Prostate gland (tissue), 2 donors: ENCODE results near the gene CCDC188. TPM values are rescaled to one million over a fixed set of nuclear protein-coding genes. Genes with fewer than 3 reads are reported as not detected.

ENCODE experiments used
- DNase-seq: peaks from one replicate; pipeline ENCODE4 v3.0.0-alpha.2; 2019; ENCODE audit warnings: low spot score
- H3K27ac ChIP-seq, 2 donors: fragments of 200-600 bp; sonication (generic); 2 replicates each; pipeline ENCODE4 v1.5.1; 2017 to 2019
- H3K27me3 ChIP-seq: fragments of 200-600 bp; sonication (generic); replicated peaks from 2 replicates; pipeline ENCODE4 v1.5.1; 2019; ENCODE audit not compliant: insufficient read depth
- H3K36me3 ChIP-seq, 2 donors: fragments of 200-600 bp; sonication (generic); 1 replicate in 1 of 2; 2 replicates in 1 of 2; pipeline versions ENCODE4 v1.5.1 to v1.8.1; 2017 to 2019
- H3K4me1 ChIP-seq: fragments of 200-600 bp; sonication (generic); replicated peaks from 2 replicates; pipeline ENCODE4 v1.5.1; 2019
- H3K4me3 ChIP-seq, 2 donors: fragments of 200-600 bp; sonication (generic); 2 replicates each; pipeline ENCODE4 v1.5.1; 2017 to 2019
- H3K9me3 ChIP-seq: fragments of 200-600 bp; sonication (generic); 2 replicates; pipeline ENCODE4 v1.5.1; 2017
- CTCF ChIP-seq, 4 experiments: fragments of 200-600 bp in 2 of 4; fragments of 450-650 bp in 2 of 4; sonication (generic) in 2 of 4; IDR thresholded peaks; 1 replicate in 3 of 4; 2 replicates in 1 of 4; pipeline ENCODE4 v1.5.1; 2016 to 2019; ENCODE audit warnings: antibody characterized with exemption in 4 of 4, mild to moderate bottlenecking in 2 of 4, moderate library complexity in 2 of 4
- POLR2A ChIP-seq: fragments of 450-650 bp; IDR thresholded peaks from one replicate; pipeline ENCODE4 v1.6.1; 2016; ENCODE audit warnings: antibody characterized with exemption, mild to moderate bottlenecking
- POLR2AphosphoS5 ChIP-seq: sonication (generic); formaldehyde crosslinking; IDR thresholded peaks from one replicate; pipeline ENCODE4 v1.6.1; 2017; ENCODE audit warnings: antibody characterized with exemption
- WGBS: methylation state at CpG from one replicate; pipeline ENCODE4 v1.1.5; 2018; 5-methylcytosine and 5-hydroxymethylcytosine counted together
- intact Hi-C: fragments of 100-400 bp; cut with DNase I; formaldehyde crosslinking; loops from one replicate; pipeline ENCODE4 v1.14.2; 2022
- total RNA-seq, 2 donors: library from RNA; depleted of rRNA; stranded (reverse); fragments of >200 nt; gene quantifications; one replicate each; pipeline ENCODE4 v1.1.0, GENCODE V29; 2016

Gene CCDC188
- total RNA-seq, 2 donors from 2014 or later: 1.2 TPM; not detected in 1

GRCh38 chr22:20111045-20111688, 39.7 kb downstream of the CCDC188 start:
- no peak overlapping the region for H3K27ac ChIP-seq
- no peak for TF ChIP-seq POLR2AphosphoS5
- TF ChIP-seq POLR2A: no peak
- TF ChIP-seq CTCF (IDR thresholded peaks at IDR 0.05): peak in 1 of 4 experiments; percentile 16
- H3K4me1 ChIP-seq: peaks cover 3% of the 10 kb centered on the region
- H3K36me3 ChIP-seq: peaks cover 14 to 44% of the 10 kb centered on the region in 2 donors
- H3K4me3 ChIP-seq: no peak overlapping the region
- intact Hi-C loops: no loop called here
- no peaks in the 10 kb centered on the region for H3K9me3 ChIP-seq
- WGBS: 58% methylated on average over 14 of the region's 14 CpGs
- DNase-seq: no peak
- no peaks in the 10 kb centered on the region for H3K27me3 ChIP-seq

- no peak for DNase-seq
- Histone ChIP-seq H3K36me3 (peaks cover 14 to 43% of the 10 kb centered on the region in 2 donors), H3K27me3 (no peaks in the 10 kb centered on the region), H3K4me1 (no peaks in the 10 kb centered on the region), H3K27ac (no peak overlapping the region), H3K9me3 (no peaks in the 10 kb centered on the region), H3K4me3 (no peak overlapping the region)
- WGBS: 81% methylated on average over 9 of the region's 9 CpGs
- TF ChIP-seq POLR2A (no peak), POLR2AphosphoS5 (no peak), CTCF (IDR thresholded peaks at IDR 0.05) (no peak)
- intact Hi-C loops: no loop called here
These were observed 40.4 kb downstream of the CCDC188 start for GRCh38 chr22:20110359-20110985.

- Histone ChIP-seq H3K36me3 (peaks cover 14 to 35% of the 10 kb centered on the region in 2 donors), H3K4me1 (no peaks in the 10 kb centered on the region), H3K27ac (no peak overlapping the region), H3K27me3 (no peaks in the 10 kb centered on the region), H3K9me3 (no peaks in the 10 kb centered on the region), H3K4me3 (no peak overlapping the region)
- no peak for DNase-seq
- intact Hi-C loops: no loop called here
- 84% methylated on average over 23 of the region's 23 CpGs for WGBS
- TF ChIP-seq CTCF (IDR thresholded peaks at IDR 0.05) (no peak), POLR2AphosphoS5 (no peak), POLR2A (no peak)
These were observed 41.2 kb downstream of the CCDC188 start for GRCh38 chr22:20109411-20110358.

GRCh38 chr22:20108757-20109230, 42.1 kb downstream of the CCDC188 start:
- DNase-seq: no peak
- Histone ChIP-seq H3K27me3 (no peaks in the 10 kb centered on the region), H3K4me3 (no peak overlapping the region), H3K9me3 (no peaks in the 10 kb centered on the region), H3K4me1 (no peaks in the 10 kb centered on the region), H3K36me3 (peaks cover 14 to 30% of the 10 kb centered on the region in 2 donors), H3K27ac (no peak overlapping the region)
- TF ChIP-seq POLR2AphosphoS5 (no peak), POLR2A (no peak), CTCF (IDR thresholded peaks at IDR 0.05) (no peak)
- intact Hi-C loops: no loop called here
- WGBS: 81% methylated on average over 11 of the region's 12 CpGs
